SK-N-SH treated with all-trans-retinoic acid at 6 μM for 48 hours (cell line): Measurements from ENCODE around the gene ERGIC1.

Source experiments
- CREB5 ChIP-seq: fragments of 250-450 bp; sonication (Bioruptor Pico); IDR thresholded peaks from 2 replicates; pipeline ENCODE4 v1.5.1; 2020; ENCODE audit warnings: low read depth, mild to moderate bottlenecking, moderate library complexity
- GLIS3 ChIP-seq: fragments of 250-450 bp; sonication (Bioruptor Pico); IDR thresholded peaks from 2 replicates; pipeline ENCODE4 v1.5.0; 2020; ENCODE audit warnings: mild to moderate bottlenecking, moderate library complexity
- ISL1 ChIP-seq: fragments of 250-450 bp; sonication (Bioruptor Pico); IDR thresholded peaks from 2 replicates; pipeline ENCODE4 v2.1.2; 2022; ENCODE audit warnings: mild to moderate bottlenecking, moderate library complexity
- OSR1 ChIP-seq: fragments of 250-450 bp; sonication (Bioruptor Pico); IDR thresholded peaks from 2 replicates; pipeline ENCODE4 v1.8.0; 2022; ENCODE audit warnings: moderate library complexity, mild to moderate bottlenecking, inconsistent platforms
- PATZ1 ChIP-seq: fragments of 250-450 bp; sonication (Bioruptor Pico); IDR thresholded peaks from 2 replicates; pipeline ENCODE4 v1.8.0; 2020; ENCODE audit warnings: mild to moderate bottlenecking, moderate library complexity, borderline replicate concordance
- RARB ChIP-seq: fragments of 250-450 bp; sonication (Bioruptor Pico); IDR thresholded peaks from 2 replicates; pipeline ENCODE4 v1.8.0; 2021; ENCODE audit warnings: mild to moderate bottlenecking, moderate library complexity
- TCF4 ChIP-seq: fragments of 250-450 bp; sonication (Bioruptor Pico); IDR thresholded peaks from 2 replicates; pipeline ENCODE4 v1.8.0; 2021; ENCODE audit warnings: mild to moderate bottlenecking, moderate library complexity, borderline replicate concordance
- TSHZ2 ChIP-seq: fragments of 250-450 bp; sonication (Bioruptor Pico); IDR thresholded peaks from 2 replicates; pipeline ENCODE4 v1.5.0; 2020; ENCODE audit warnings: mild to moderate bottlenecking, moderate library complexity
- ZFP3 ChIP-seq: fragments of 250-450 bp; sonication (Bioruptor Pico); IDR thresholded peaks from 2 replicates; pipeline ENCODE4 v1.5.0; 2020; ENCODE audit warnings: mild to moderate bottlenecking, moderate library complexity

GRCh38 chr5:172904643-172905345 lies 70.7 kb downstream of the ERGIC1 start:
- no peak for TF ChIP-seq OSR1 (CRISPR knock-in tag)
- TF ChIP-seq TSHZ2 (CRISPR knock-in tag): no peak
- TF ChIP-seq PATZ1 (CRISPR knock-in tag): no peak
- 0 out of 2 replicates have a peak, but pooled peaks have one; percentile 37 for TF ChIP-seq ISL1 (CRISPR knock-in tag)
- TF ChIP-seq CREB5: no peak
- TF ChIP-seq RARB (CRISPR knock-in tag): no peak
- TF ChIP-seq TCF4 (CRISPR knock-in tag): no peak
- no peak for TF ChIP-seq GLIS3 (CRISPR knock-in tag)
- TF ChIP-seq ZFP3 (CRISPR knock-in tag): peak; percentile 57; the same call in 1 of the 2 replicates
